SU-DHL-6 (cell line): Measurements from ENCODE around the gene PMEPA1.

Experiments used
- H2AFZ ChIP-seq: fragments of 200-600 bp; sonication (generic); 2 replicates; pipeline ENCODE4 v1.6.1; 2014; ENCODE audit warnings: low read depth, mild to moderate bottlenecking, moderate library complexity, mixed read lengths, antibody characterized with exemption, low read length; ENCODE audit not compliant: severe bottlenecking
- H3F3A ChIP-seq: fragments of 200-600 bp; shearing (Covaris generic); 2 replicates; pipeline ENCODE4 v1.6.0; 2016; ENCODE audit warnings: antibody characterized with exemption, mild to moderate bottlenecking; ENCODE audit not compliant: insufficient read depth
- H3K27ac ChIP-seq: fragments of 200-600 bp; sonication (generic); 2 replicates; pipeline ENCODE4 v1.5.1; 2016; ENCODE audit warnings: low read depth, mild to moderate bottlenecking, low read length, moderate library complexity, mixed read lengths
- H3K27me3 ChIP-seq: fragments of 200-600 bp; sonication (generic), shearing (Covaris generic); 2 replicates; pipeline ENCODE4 v1.6.0; 2014; ENCODE audit warnings: mild to moderate bottlenecking, low read length
- H3K36me3 ChIP-seq: fragments of 200-600 bp; sonication (generic); 2 replicates; pipeline ENCODE4 v1.6.1; 2014; ENCODE audit warnings: mild to moderate bottlenecking, low read length, mixed read lengths
- H3K4me2 ChIP-seq: fragments of 300-600, 200-600 bp; shearing (Covaris generic), sonication (generic); 2 replicates; pipeline ENCODE4 v1.6.0; 2014; ENCODE audit warnings: low read length, low read depth, mild to moderate bottlenecking; ENCODE audit not compliant: poor library complexity, severe bottlenecking
- H3K4me3 ChIP-seq: fragments of 200-600 bp; sonication (generic); 2 replicates; pipeline ENCODE4 v1.5.1; 2014; ENCODE audit warnings: antibody characterized with exemption, low read length, mild to moderate bottlenecking, mixed read lengths; ENCODE audit not compliant: insufficient read depth, poor library complexity, severe bottlenecking
- H3K79me2 ChIP-seq: fragments of 200-600 bp; sonication (generic); 2 replicates; pipeline ENCODE4 v1.6.1; 2014; ENCODE audit warnings: mild to moderate bottlenecking, low read length, moderate library complexity; ENCODE audit not compliant: insufficient read depth
- H3K9ac ChIP-seq: fragments of 200-600 bp; sonication (generic); 2 replicates; pipeline ENCODE4 v1.7.0; 2014; ENCODE audit warnings: mild to moderate bottlenecking, low read length
- H3K9me2 ChIP-seq: fragments of 200-600 bp; sonication (generic); replicated peaks from 2 replicates; pipeline ENCODE4 v1.6.1; 2014; ENCODE audit warnings: low read length; ENCODE audit not compliant: insufficient read depth
- H3K9me3 ChIP-seq: fragments of 200-600 bp; sonication (generic); 2 replicates; pipeline ENCODE4 v1.6.1; 2014; ENCODE audit warnings: low read length, mixed read lengths; ENCODE audit not compliant: insufficient read depth
- H4K20me1 ChIP-seq: fragments of 200-600 bp; sonication (generic); 2 replicates; pipeline ENCODE4 v1.6.1; 2014; ENCODE audit warnings: low read depth, mild to moderate bottlenecking, antibody characterized with exemption, low read length, moderate library complexity, mixed read lengths
- EZH2phosphoT487 ChIP-seq: fragments of 200-600 bp; sonication (generic), shearing (Covaris generic); conservative IDR thresholded peaks from 2 replicates; pipeline ENCODE4 v1.6.1; 2018; ENCODE audit warnings: mild to moderate bottlenecking, antibody characterized with exemption, low read length, moderate library complexity, mixed read lengths
- TF ChIP-seq, protein P1 (sequence below): fragments of 200-600 bp; sonication (generic); IDR thresholded peaks from one replicate; pipeline ENCODE4 v1.5.1; 2017; ENCODE audit warnings: antibody characterized with exemption, mild to moderate bottlenecking, low read length, moderate library complexity; ENCODE audit not compliant: insufficient read depth, poor library complexity, severe bottlenecking

PMEPA1 gene

DNA sequence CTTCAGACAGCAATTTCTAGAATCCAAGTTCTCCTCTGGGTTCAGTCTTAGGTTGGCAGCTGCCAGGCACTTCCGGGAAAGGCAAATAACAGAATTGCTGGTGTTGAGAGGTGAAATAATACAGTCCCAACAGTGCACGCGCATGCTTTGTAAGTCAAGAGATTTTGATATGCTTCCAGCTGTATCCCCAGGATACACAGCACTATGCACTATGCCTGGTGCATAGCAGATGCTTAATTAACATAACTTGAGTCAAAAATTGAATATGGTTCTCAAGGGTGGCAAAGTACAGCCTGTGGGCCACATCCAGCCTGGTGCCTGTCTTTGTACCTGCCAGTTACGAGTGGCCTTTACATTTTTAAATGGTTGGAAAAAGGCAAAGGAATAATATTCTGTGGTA, 18.9 kb upstream of the PMEPA1 start:
- H4K20me1 ChIP-seq: no peaks in the 10 kb centered on the region
- no peak overlapping the region for H2AFZ ChIP-seq
- H3F3A ChIP-seq: no peaks in the 10 kb centered on the region
- H3K9me3 ChIP-seq: no peaks in the 10 kb centered on the region
- H3K4me2 ChIP-seq: no peak overlapping the region
- H3K36me3 ChIP-seq: no peaks in the 10 kb centered on the region
- H3K27ac ChIP-seq: no peak overlapping the region
- no peaks in the 10 kb centered on the region for H3K27me3 ChIP-seq
- no peaks in the 10 kb centered on the region for H3K79me2 ChIP-seq
- no peaks in the 10 kb centered on the region for H3K9me2 ChIP-seq
- TF ChIP-seq, protein P1, sequence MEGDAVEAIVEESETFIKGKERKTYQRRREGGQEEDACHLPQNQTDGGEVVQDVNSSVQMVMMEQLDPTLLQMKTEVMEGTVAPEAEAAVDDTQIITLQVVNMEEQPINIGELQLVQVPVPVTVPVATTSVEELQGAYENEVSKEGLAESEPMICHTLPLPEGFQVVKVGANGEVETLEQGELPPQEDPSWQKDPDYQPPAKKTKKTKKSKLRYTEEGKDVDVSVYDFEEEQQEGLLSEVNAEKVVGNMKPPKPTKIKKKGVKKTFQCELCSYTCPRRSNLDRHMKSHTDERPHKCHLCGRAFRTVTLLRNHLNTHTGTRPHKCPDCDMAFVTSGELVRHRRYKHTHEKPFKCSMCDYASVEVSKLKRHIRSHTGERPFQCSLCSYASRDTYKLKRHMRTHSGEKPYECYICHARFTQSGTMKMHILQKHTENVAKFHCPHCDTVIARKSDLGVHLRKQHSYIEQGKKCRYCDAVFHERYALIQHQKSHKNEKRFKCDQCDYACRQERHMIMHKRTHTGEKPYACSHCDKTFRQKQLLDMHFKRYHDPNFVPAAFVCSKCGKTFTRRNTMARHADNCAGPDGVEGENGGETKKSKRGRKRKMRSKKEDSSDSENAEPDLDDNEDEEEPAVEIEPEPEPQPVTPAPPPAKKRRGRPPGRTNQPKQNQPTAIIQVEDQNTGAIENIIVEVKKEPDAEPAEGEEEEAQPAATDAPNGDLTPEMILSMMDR: no peak
- TF ChIP-seq EZH2phosphoT487: no peak
- no peak overlapping the region for H3K4me3 ChIP-seq
- no peak overlapping the region for H3K9ac ChIP-seq

DNA sequence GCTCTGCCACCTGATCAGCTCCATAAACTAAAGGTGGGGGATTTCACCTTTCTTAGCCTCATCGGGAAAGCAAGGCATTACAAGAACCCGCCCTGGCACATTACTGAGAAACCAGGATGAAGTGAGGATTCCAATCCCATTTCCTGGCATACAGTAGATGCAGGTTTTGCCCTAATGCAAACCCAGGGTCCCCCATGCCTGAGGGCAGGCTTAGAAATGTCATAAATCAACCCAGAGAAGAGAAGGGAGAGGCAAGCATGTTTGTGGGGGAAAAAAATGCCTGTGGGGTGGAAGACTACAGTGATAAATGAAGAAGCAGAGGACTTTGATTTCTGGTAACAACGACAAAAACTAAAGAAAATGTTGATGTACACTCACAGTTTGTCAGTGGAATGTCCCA, 18.0 kb upstream of the PMEPA1 start:
- Histone ChIP-seq H3K36me3 (no peaks in the 10 kb centered on the region), H3K27ac (no peak overlapping the region), H3K4me2 (no peak overlapping the region), H3K9me3 (no peaks in the 10 kb centered on the region), H3K4me3 (no peak overlapping the region), H3K79me2 (no peaks in the 10 kb centered on the region), H4K20me1 (no peaks in the 10 kb centered on the region), H3K9me2 (no peaks in the 10 kb centered on the region), H3K27me3 (no peaks in the 10 kb centered on the region), H3F3A (no peaks in the 10 kb centered on the region), H3K9ac (no peak overlapping the region), H2AFZ (no peak overlapping the region)
- no peak for TF ChIP-seq EZH2phosphoT487
- TF ChIP-seq, protein P1: no peak

DNA sequence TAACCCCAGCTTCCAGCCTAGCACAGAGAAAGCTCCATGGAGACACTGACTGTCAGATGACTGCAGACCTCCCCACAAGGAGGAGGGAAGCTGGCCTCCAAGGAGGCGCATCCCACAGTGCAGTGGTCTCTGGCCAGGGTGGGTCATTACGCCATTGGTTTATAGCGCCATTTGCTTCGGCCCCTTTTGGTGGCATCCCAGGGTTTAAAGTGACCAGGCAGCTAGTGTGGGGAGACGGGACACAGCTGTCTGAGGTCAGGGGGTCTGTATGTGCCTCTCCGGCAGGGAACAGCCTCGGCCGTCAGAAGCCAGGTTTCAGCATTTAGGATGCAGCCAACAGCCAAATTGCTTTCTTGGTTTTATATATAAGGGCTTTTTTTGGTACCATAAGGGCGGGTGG, 15.8 kb upstream of the PMEPA1 start:
- H3K27me3 ChIP-seq: no peaks in the 10 kb centered on the region
- no peaks in the 10 kb centered on the region for H3F3A ChIP-seq
- no peak overlapping the region for H3K4me3 ChIP-seq
- H3K9me2 ChIP-seq: no peaks in the 10 kb centered on the region
- H3K4me2 ChIP-seq: no peak overlapping the region
- TF ChIP-seq, protein P1: no peak
- no peak for TF ChIP-seq EZH2phosphoT487
- H4K20me1 ChIP-seq: no peaks in the 10 kb centered on the region
- H3K27ac ChIP-seq: no peak overlapping the region
- H2AFZ ChIP-seq: no peak overlapping the region
- no peaks in the 10 kb centered on the region for H3K9me3 ChIP-seq
- no peak overlapping the region for H3K9ac ChIP-seq
- H3K36me3 ChIP-seq: no peaks in the 10 kb centered on the region
- no peaks in the 10 kb centered on the region for H3K79me2 ChIP-seq
